H9 (cell line): Measurements from ENCODE around the gene ACSF3. TPM values are rescaled to one million over a fixed set of nuclear protein-coding genes. Genes with fewer than 3 reads are reported as not detected.

ENCODE experiments used
- DNase-seq: peaks from one replicate; pipeline ENCODE4 v3.0.0-alpha.2; 2017
- H2AFZ ChIP-seq: one replicate; pipeline ENCODE4 v1.6.1; 2013; ENCODE audit warnings: mild to moderate bottlenecking, low read length, control low read depth, moderate library complexity
- H2AK5ac ChIP-seq: 2 replicates; pipeline ENCODE4 v1.6.1; 2013; ENCODE audit warnings: low read length, control low read depth, mixed read lengths; ENCODE audit not compliant: insufficient read length
- H2BK120ac ChIP-seq: one replicate; pipeline ENCODE4 v1.6.1; 2013; ENCODE audit warnings: low read depth, mild to moderate bottlenecking, low read length, control low read depth, inconsistent platforms; ENCODE audit not compliant: poor library complexity, severe bottlenecking
- H2BK12ac ChIP-seq: 2 replicates; pipeline ENCODE4 v1.6.1; 2013; ENCODE audit warnings: low read length, control low read depth, mixed read lengths, low read depth; ENCODE audit not compliant: insufficient read length
- H2BK15ac ChIP-seq: 2 replicates; pipeline ENCODE4 v1.6.1; 2013; ENCODE audit warnings: low read depth, low read length, control low read depth
- H2BK20ac ChIP-seq: one replicate; pipeline ENCODE4 v1.6.1; 2013; ENCODE audit warnings: low read depth, mild to moderate bottlenecking, low read length, control low read depth, inconsistent platforms; ENCODE audit not compliant: poor library complexity, severe bottlenecking
- H2BK5ac ChIP-seq: 2 replicates; pipeline ENCODE4 v1.6.1; 2013; ENCODE audit warnings: low read length, control low read depth, mixed read lengths; ENCODE audit not compliant: insufficient read length
- H3K14ac ChIP-seq: 2 replicates; pipeline ENCODE4 v1.6.1; 2013; ENCODE audit warnings: low read length, control low read depth; ENCODE audit not compliant: insufficient read depth
- H3K18ac ChIP-seq: 2 replicates; pipeline ENCODE4 v1.6.1; 2013; ENCODE audit warnings: low read depth, mild to moderate bottlenecking, mixed read lengths, low read length, control low read depth; ENCODE audit not compliant: insufficient read length
- H3K23ac ChIP-seq: 2 replicates; pipeline ENCODE4 v1.6.1; 2013; ENCODE audit warnings: low read length, control low read depth, mixed read lengths, low read depth; ENCODE audit not compliant: insufficient read length
- H3K23me2 ChIP-seq: 2 replicates; pipeline ENCODE4 v1.6.1; 2013; ENCODE audit warnings: low read depth, mild to moderate bottlenecking, mixed read lengths, low read length, control low read depth; ENCODE audit not compliant: insufficient read length, poor library complexity, severe bottlenecking
- H3K27ac ChIP-seq: 2 replicates; pipeline ENCODE4 v1.5.1; 2013; ENCODE audit warnings: low read length, control low read depth, mixed read lengths, low read depth; ENCODE audit not compliant: insufficient read length
- H3K27me3 ChIP-seq: 2 replicates; pipeline ENCODE4 v1.6.1; 2013; ENCODE audit warnings: low read length, control low read depth, inconsistent platforms; ENCODE audit not compliant: insufficient read depth
- H3K4ac ChIP-seq: 2 replicates; pipeline ENCODE4 v1.6.1; 2013; ENCODE audit warnings: low read depth, mild to moderate bottlenecking, control low read depth, inconsistent platforms, low read length, moderate library complexity
- H3K4me1 ChIP-seq: 2 replicates; pipeline ENCODE4 v1.6.1; 2013; ENCODE audit warnings: low read length, control low read depth, inconsistent platforms; ENCODE audit not compliant: insufficient read depth
- H3K4me2 ChIP-seq: 2 replicates; pipeline ENCODE4 v1.6.1; 2013; ENCODE audit warnings: low read length, control low read depth, mixed read lengths; ENCODE audit not compliant: insufficient read length, insufficient read depth
- H3K56ac ChIP-seq: 2 replicates; pipeline ENCODE4 v1.6.1; 2013; ENCODE audit warnings: low read depth, mild to moderate bottlenecking, mixed read lengths, low read length, control low read depth; ENCODE audit not compliant: insufficient read length
- H3K79me1 ChIP-seq: 2 replicates; pipeline ENCODE4 v1.6.1; 2013; ENCODE audit warnings: low read depth, mild to moderate bottlenecking, moderate library complexity, low read length, control low read depth, inconsistent platforms; ENCODE audit not compliant: insufficient read depth, poor library complexity, severe bottlenecking
- H3K79me2 ChIP-seq: 2 replicates; pipeline ENCODE4 v1.6.1; 2013; ENCODE audit warnings: low read length, control low read depth, inconsistent platforms; ENCODE audit not compliant: insufficient read depth
- H3K9ac ChIP-seq: 2 replicates; pipeline ENCODE4 v1.6.1; 2013; ENCODE audit warnings: low read length, control low read depth, mixed read lengths; ENCODE audit not compliant: insufficient read length; ENCODE audit errors: extremely low read depth
- H3K9me3 ChIP-seq: one replicate; pipeline ENCODE4 v1.6.1; 2013; ENCODE audit warnings: low read depth, low read length, inconsistent platforms; ENCODE audit not compliant: control insufficient read depth
- H3T11ph ChIP-seq: one replicate; pipeline ENCODE4 v1.6.1; 2013; ENCODE audit warnings: mild to moderate bottlenecking, low read length, control low read depth, inconsistent platforms
- H4K20me1 ChIP-seq: one replicate; pipeline ENCODE4 v1.6.1; 2013; ENCODE audit not compliant: control insufficient read depth, insufficient read length, insufficient read depth
- H4K5ac ChIP-seq: 2 replicates; pipeline ENCODE4 v1.6.1; 2013; ENCODE audit warnings: low read depth, mild to moderate bottlenecking, mixed read lengths, low read length, control low read depth; ENCODE audit not compliant: insufficient read length
- H4K8ac ChIP-seq: replicated peaks from 2 replicates; pipeline ENCODE4 v1.6.1; 2013; ENCODE audit warnings: low read length, control low read depth, mixed read lengths, low read depth; ENCODE audit not compliant: insufficient read length
- H4K91ac ChIP-seq: 2 replicates; pipeline ENCODE4 v1.6.1; 2013; ENCODE audit warnings: low read depth, mild to moderate bottlenecking, moderate library complexity, mixed read lengths, low read length, control low read depth; ENCODE audit not compliant: insufficient read length
- H3K27ac Mint-ChIP-seq, 3 experiments: 2 replicates in 2 of 3; 3 replicates in 1 of 3; pipeline ENCODE4 v1.8.0; 2020 to 2021; ENCODE audit warnings: mixed read lengths in 3 of 3, mild to moderate bottlenecking in 1 of 3, moderate library complexity in 1 of 3
- H3K27me3 Mint-ChIP-seq: 2 replicates; pipeline ENCODE4 v1.8.0; 2021; ENCODE audit warnings: low read depth, mild to moderate bottlenecking, moderate library complexity, mixed read lengths
- H3K36me3 Mint-ChIP-seq, 3 experiments: 2 replicates in 2 of 3; 3 replicates in 1 of 3; pipeline ENCODE4 v1.8.0; 2020 to 2021; ENCODE audit warnings: low read depth in 3 of 3, mixed read lengths in 3 of 3; ENCODE audit not compliant: insufficient read depth in 1 of 3
- H3K4me1 Mint-ChIP-seq, 2 experiments: 2 replicates each; pipeline ENCODE4 v1.8.0; 2020; ENCODE audit warnings: mixed read lengths in 2 of 2
- H3K4me3 Mint-ChIP-seq, 2 experiments: 2 replicates in 1 of 2; 3 replicates in 1 of 2; pipeline ENCODE4 v1.8.0; 2020 to 2021; ENCODE audit warnings: mild to moderate bottlenecking in 2 of 2, mixed read lengths in 2 of 2, moderate library complexity in 1 of 2
- H3K9me3 Mint-ChIP-seq, 2 experiments: 2 replicates in 1 of 2; 3 replicates in 1 of 2; pipeline ENCODE4 v1.8.0; 2020; ENCODE audit warnings: mild to moderate bottlenecking in 2 of 2, mixed read lengths in 2 of 2, moderate library complexity in 1 of 2
- CTCF ChIP-seq: fragments of 200-600 bp; sonication (generic); conservative IDR thresholded peaks from 3 replicates; pipeline ENCODE4 v1.8.0; 2021; ENCODE audit warnings: antibody characterized with exemption, mild to moderate bottlenecking
- WGBS: extraction: QIAGEN DNeasy Blood & Tissue Kit; methylation state at CpG from one replicate; pipeline ENCODE4 v1.1.7; 2013; ENCODE audit warnings: missing lambda C conversion rate, low lambda C conversion rate, mixed read lengths; ENCODE audit not compliant: insufficient read length; ENCODE audit errors: extremely low coverage; 5-methylcytosine and 5-hydroxymethylcytosine counted together
- total RNA-seq: library from RNA; stranded (reverse); gene quantifications from 2 replicates; pipeline ENCODE4 v1.2.1, GENCODE V29; 2021

ACSF3 gene
- total RNA-seq, 1 experiment from 2014 or later: 31.3 TPM

DNA sequence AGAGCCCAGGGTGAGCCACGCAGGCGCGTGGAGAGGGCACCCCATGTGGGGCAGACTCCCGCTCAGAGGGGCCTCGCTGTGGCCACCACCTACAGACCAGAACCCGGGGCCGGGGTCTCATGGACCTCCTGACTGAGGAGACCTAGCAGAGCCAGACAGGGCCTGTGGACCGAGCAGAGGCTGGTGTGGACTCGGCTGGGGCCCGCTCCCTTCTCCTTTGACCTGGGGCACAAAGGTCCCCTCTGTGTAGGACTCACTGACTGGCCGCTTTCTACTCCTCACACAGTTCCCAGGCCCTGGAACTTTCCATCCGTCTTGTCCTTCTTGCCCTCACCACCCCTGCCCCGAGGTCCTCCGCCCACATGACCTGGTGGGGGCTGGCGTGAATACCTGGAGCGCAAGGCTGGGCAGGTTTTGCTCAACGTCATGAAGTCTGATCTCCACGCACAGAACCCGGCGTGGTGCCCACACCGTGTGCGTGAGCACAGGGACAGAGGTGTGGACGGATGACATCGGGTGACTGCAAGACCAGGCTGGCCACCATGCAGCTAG lies 44.7 kb upstream of the ACSF3 start:
- peaks cover 2 to 11% of the 10 kb centered on the region in 2 experiments; a peak in 2 of 4 replicates for H3K4me1 Mint-ChIP-seq
- no peaks in the 10 kb centered on the region for H3K23me2 ChIP-seq
- no peaks in the 10 kb centered on the region for H3K79me2 ChIP-seq
- H3K9me3 ChIP-seq: no peaks in the 10 kb centered on the region
- no peak overlapping the region for H2BK120ac ChIP-seq
- H4K5ac ChIP-seq: no peak overlapping the region
- H2AFZ ChIP-seq: no peak overlapping the region
- H3K14ac ChIP-seq: no peak overlapping the region
- H3K9ac ChIP-seq: no peak overlapping the region
- no peak overlapping the region for H2AK5ac ChIP-seq
- no peaks in the 10 kb centered on the region for H3K36me3 Mint-ChIP-seq
- H3K79me1 ChIP-seq: no peaks in the 10 kb centered on the region
- no peak overlapping the region for H2BK20ac ChIP-seq
- 0 out of 7 replicates have a peak overlapping the region, but pooled peaks of 1 of the 3 experiments have one; percentile 53 for H3K27ac Mint-ChIP-seq
- H3K27ac ChIP-seq: no peak overlapping the region
- no peak overlapping the region for H2BK12ac ChIP-seq
- no peak overlapping the region for H3K4me2 ChIP-seq
- H3K23ac ChIP-seq: no peak overlapping the region
- H3K27me3 Mint-ChIP-seq: peaks cover 2% of the 10 kb centered on the region
- H3K4me1 ChIP-seq: no peaks in the 10 kb centered on the region
- no peak overlapping the region for H4K8ac ChIP-seq
- no peak overlapping the region for H3K18ac ChIP-seq
- no peak overlapping the region for H3K4ac ChIP-seq
- H3K4me3 Mint-ChIP-seq: no peak overlapping the region
- H4K91ac ChIP-seq: peak overlapping the region; percentile 56
- WGBS: no CpG with 5 or more reads among the region's 24 CpGs
- no peaks in the 10 kb centered on the region for H4K20me1 ChIP-seq
- H2BK5ac ChIP-seq: no peak overlapping the region
- H2BK15ac ChIP-seq: no peak overlapping the region
- no peaks in the 10 kb centered on the region for H3K27me3 ChIP-seq
- peaks cover 3 to 4% of the 10 kb centered on the region in 2 experiments; a peak in 3 of 5 replicates for H3K9me3 Mint-ChIP-seq
- H3T11ph ChIP-seq: no peak overlapping the region
- DNase-seq: no peak
- H3K56ac ChIP-seq: no peak overlapping the region
- no peak for TF ChIP-seq CTCF
